ENCODE results near the gene LPIN1. TPM values are rescaled to one million over a fixed set of nuclear protein-coding genes. Genes with fewer than 3 reads are reported as not detected.

LPIN1 gene
- total RNA-seq, 4 donors from 2014 or later = 55.2 to 77.0 (median 72.8) TPM

GRCh38 chr2:11802782-11803191 lies 56.4 kb downstream of the LPIN1 start:
- TF ChIP-seq POLR2A (IDR thresholded peaks at IDR 0.05; ENCODE audit: low read depth) = no peak
- TF ChIP-seq, protein P1, sequence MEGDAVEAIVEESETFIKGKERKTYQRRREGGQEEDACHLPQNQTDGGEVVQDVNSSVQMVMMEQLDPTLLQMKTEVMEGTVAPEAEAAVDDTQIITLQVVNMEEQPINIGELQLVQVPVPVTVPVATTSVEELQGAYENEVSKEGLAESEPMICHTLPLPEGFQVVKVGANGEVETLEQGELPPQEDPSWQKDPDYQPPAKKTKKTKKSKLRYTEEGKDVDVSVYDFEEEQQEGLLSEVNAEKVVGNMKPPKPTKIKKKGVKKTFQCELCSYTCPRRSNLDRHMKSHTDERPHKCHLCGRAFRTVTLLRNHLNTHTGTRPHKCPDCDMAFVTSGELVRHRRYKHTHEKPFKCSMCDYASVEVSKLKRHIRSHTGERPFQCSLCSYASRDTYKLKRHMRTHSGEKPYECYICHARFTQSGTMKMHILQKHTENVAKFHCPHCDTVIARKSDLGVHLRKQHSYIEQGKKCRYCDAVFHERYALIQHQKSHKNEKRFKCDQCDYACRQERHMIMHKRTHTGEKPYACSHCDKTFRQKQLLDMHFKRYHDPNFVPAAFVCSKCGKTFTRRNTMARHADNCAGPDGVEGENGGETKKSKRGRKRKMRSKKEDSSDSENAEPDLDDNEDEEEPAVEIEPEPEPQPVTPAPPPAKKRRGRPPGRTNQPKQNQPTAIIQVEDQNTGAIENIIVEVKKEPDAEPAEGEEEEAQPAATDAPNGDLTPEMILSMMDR (IDR thresholded peaks at IDR 0.05) = no peak
- TF ChIP-seq EP300 (IDR thresholded peaks at IDR 0.05) = no peak
- TF ChIP-seq POLR2AphosphoS5 (IDR thresholded peaks at IDR 0.05) = no peak
- H3K4me1 ChIP-seq = peaks cover 0 to 6% (median 2%) of the 10 kb centered on the region in 4 donors
- no peak overlapping the region for H3K4me3 ChIP-seq
- DNase-seq (ENCODE audit: extremely low spot score) = no peak
- H3K27me3 ChIP-seq = no peaks in the 10 kb centered on the region
- no peaks in the 10 kb centered on the region for H3K9me3 ChIP-seq
- 91% methylated on average over 11 of the region's 11 CpGs for WGBS
- peaks cover 51 to 97% (median 81%) of the 10 kb centered on the region in 4 donors for H3K36me3 ChIP-seq
- intact Hi-C loops (cut with DNase I) = no loop called here
- H3K27ac ChIP-seq (replicated peaks in 1 of 4) = no peak overlapping the region

- TF ChIP-seq POLR2A (IDR thresholded peaks at IDR 0.05; ENCODE audit: low read depth) (no peak), POLR2AphosphoS5 (IDR thresholded peaks at IDR 0.05) (no peak), EP300 (IDR thresholded peaks at IDR 0.05) (no peak)
- TF ChIP-seq, protein P1 (IDR thresholded peaks at IDR 0.05) = no peak
- intact Hi-C loops (cut with DNase I) = no loop called here
- Histone ChIP-seq H3K9me3 (no peaks in the 10 kb centered on the region), H3K36me3 (peaks cover 33 to 97% (median 74%) of the 10 kb centered on the region in 4 donors), H3K27me3 (no peaks in the 10 kb centered on the region), H3K4me3 (no peak overlapping the region), H3K27ac (replicated peaks in 1 of 4) (no peak overlapping the region), H3K4me1 (peaks cover 0 to 6% (median 2%) of the 10 kb centered on the region in 4 donors)
- 94% methylated on average over 6 of the region's 6 CpGs for WGBS
- no peak for DNase-seq (ENCODE audit: extremely low spot score)
These were observed 58.6 kb downstream of the LPIN1 start for GRCh38 chr2:11805024-11805423.

- H3K9me3 ChIP-seq = no peaks in the 10 kb centered on the region
- no peak for TF ChIP-seq POLR2A (IDR thresholded peaks at IDR 0.05; ENCODE audit: low read depth)
- TF ChIP-seq EP300 (IDR thresholded peaks at IDR 0.05) = no peak
- TF ChIP-seq, protein P1 (IDR thresholded peaks at IDR 0.05) = no peak
- no peak for TF ChIP-seq POLR2AphosphoS5 (IDR thresholded peaks at IDR 0.05)
- intact Hi-C loops (cut with DNase I) = no loop called here
- WGBS = 94% methylated on average over 5 of the region's 6 CpGs
- H3K36me3 ChIP-seq = peaks cover 33 to 97% (median 74%) of the 10 kb centered on the region in 4 donors
- H3K4me1 ChIP-seq = peaks cover 0 to 9% (median 6%) of the 10 kb centered on the region in 4 donors
- no peak overlapping the region for H3K27ac ChIP-seq (replicated peaks in 1 of 4)
- no peaks in the 10 kb centered on the region for H3K27me3 ChIP-seq
- no peak for DNase-seq (ENCODE audit: extremely low spot score)
- H3K4me3 ChIP-seq = no peak overlapping the region
These were observed 59.5 kb downstream of the LPIN1 start for GRCh38 chr2:11805920-11806319.

DNA sequence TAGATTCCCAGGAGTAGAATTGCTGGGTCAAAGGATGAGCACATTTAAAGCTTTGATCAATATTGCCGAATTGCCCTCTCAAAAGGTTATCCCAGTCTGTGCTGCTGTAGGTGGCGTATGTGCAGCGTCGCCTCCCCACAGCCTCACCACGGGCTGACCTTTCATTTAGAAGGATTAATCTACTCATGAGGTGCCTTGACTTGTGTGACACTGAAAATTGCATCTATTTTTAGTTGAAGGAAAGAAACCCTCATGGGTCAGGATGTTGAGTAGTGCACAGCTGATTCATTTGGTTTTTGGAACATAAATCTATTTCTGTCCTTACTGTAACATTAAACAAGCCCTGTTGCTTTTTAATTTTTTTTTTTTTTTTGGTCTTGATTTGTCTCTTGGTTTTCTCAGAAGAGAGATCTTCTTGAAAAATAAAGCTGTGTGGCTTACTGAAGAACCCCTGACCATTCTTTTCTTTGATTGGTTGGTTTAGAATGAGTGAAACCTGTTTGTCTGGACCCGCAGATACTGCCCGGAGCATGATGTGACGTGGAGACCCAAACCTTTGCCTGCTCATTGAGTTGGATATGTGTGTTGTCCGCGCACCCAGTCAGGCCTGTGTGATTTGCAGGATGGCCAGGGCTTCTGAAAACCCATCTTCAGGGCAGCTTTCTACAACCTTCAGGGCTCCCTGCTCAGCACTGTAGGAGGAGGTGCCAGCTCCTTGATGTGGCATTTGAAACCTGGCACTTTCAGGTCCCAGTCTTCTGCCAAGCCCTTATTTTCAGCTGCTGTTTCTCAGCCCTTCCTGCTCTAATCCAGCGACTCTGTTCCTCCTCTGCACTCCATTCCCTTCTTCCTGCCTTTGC lies 61.0 kb downstream of the LPIN1 start:
- H3K27ac ChIP-seq (replicated peaks in 1 of 4) = no peak overlapping the region
- H3K4me3 ChIP-seq = no peak overlapping the region
- WGBS = 77% methylated on average over 11 of the region's 11 CpGs
- DNase-seq (ENCODE audit: extremely low spot score) = no peak
- peaks cover 0 to 12% (median 8%) of the 10 kb centered on the region in 4 donors for H3K4me1 ChIP-seq
- no peaks in the 10 kb centered on the region for H3K27me3 ChIP-seq
- peaks cover 33 to 93% (median 73%) of the 10 kb centered on the region in 4 donors for H3K36me3 ChIP-seq
- TF ChIP-seq POLR2AphosphoS5 (IDR thresholded peaks at IDR 0.05) (no peak), EP300 (IDR thresholded peaks at IDR 0.05) (no peak), POLR2A (IDR thresholded peaks at IDR 0.05; ENCODE audit: low read depth) (no peak)
- TF ChIP-seq, protein P1 (IDR thresholded peaks at IDR 0.05) = no peak
- intact Hi-C loops (cut with DNase I) = no loop called here
- no peaks in the 10 kb centered on the region for H3K9me3 ChIP-seq

Data from esophagus muscularis mucosa (tissue), 4 donors.